Hepatocyte (in vitro differentiated cells): ENCODE measurements around the gene SUPT3H. TPM values are rescaled to one million over a fixed set of nuclear protein-coding genes. Genes with fewer than 3 reads are reported as not detected.

ENCODE experiments used
- DNase-seq: peaks from one replicate; pipeline ENCODE4 v3.0.0-alpha.2; 2016; ENCODE audit warnings: low spot score
- H2AFZ ChIP-seq: fragments of 200-600 bp; sonication (generic); 2 replicates; pipeline ENCODE4 v1.6.0; 2016; ENCODE audit warnings: antibody characterized with exemption, mild to moderate bottlenecking
- H3K27ac ChIP-seq: fragments of 200-600 bp; sonication (generic); 2 replicates; pipeline ENCODE4 v1.5.1; 2016; ENCODE audit warnings: mild to moderate bottlenecking
- H3K27me3 ChIP-seq: fragments of 200-600 bp; sonication (generic); 2 replicates; pipeline ENCODE4 v1.6.1; 2016
- H3K36me3 ChIP-seq: fragments of 200-600 bp; sonication (generic); replicated peaks from 2 replicates; pipeline ENCODE4 v1.5.1; 2016; ENCODE audit warnings: low read depth; ENCODE audit not compliant: insufficient read depth
- H3K4me1 ChIP-seq: fragments of 200-600 bp; sonication (generic); 2 replicates; pipeline ENCODE4 v1.5.1; 2016; ENCODE audit warnings: mild to moderate bottlenecking, moderate library complexity; ENCODE audit not compliant: insufficient read depth
- H3K4me2 ChIP-seq: fragments of 200-600 bp; sonication (generic); 2 replicates; pipeline ENCODE4 v1.6.0; 2016
- H3K4me3 ChIP-seq: fragments of 200-600 bp; sonication (generic); 2 replicates; pipeline ENCODE4 v1.5.1; 2016; ENCODE audit warnings: mild to moderate bottlenecking
- H3K79me2 ChIP-seq: fragments of 200-600 bp; sonication (generic); 2 replicates; pipeline ENCODE4 v1.6.0; 2017; ENCODE audit warnings: mild to moderate bottlenecking
- H3K9me2 ChIP-seq: fragments of 200-600 bp; sonication (generic); replicated peaks from 2 replicates; pipeline ENCODE4 v1.6.0; 2017; ENCODE audit warnings: mild to moderate bottlenecking; ENCODE audit not compliant: insufficient read depth
- H3K9me3 ChIP-seq: fragments of 200-600 bp; sonication (generic); 2 replicates; pipeline ENCODE4 v1.5.1; 2016; ENCODE audit warnings: low read depth, mild to moderate bottlenecking
- H4K20me1 ChIP-seq: fragments of 200-600 bp; sonication (generic); 2 replicates; pipeline ENCODE4 v1.6.0; 2016; ENCODE audit warnings: mild to moderate bottlenecking; ENCODE audit not compliant: insufficient read depth, poor library complexity, severe bottlenecking
- CTCF ChIP-seq: fragments of 200-600 bp; sonication (generic); IDR thresholded peaks from 2 replicates; pipeline ENCODE4 v1.5.1; 2016; ENCODE audit warnings: antibody characterized with exemption, mild to moderate bottlenecking; ENCODE audit not compliant: poor library complexity
- EZH2 ChIP-seq: fragments of 200-600 bp; sonication (generic); IDR thresholded peaks from 2 replicates; pipeline ENCODE4 v1.6.1; 2016; ENCODE audit warnings: antibody characterized with exemption, mild to moderate bottlenecking, borderline replicate concordance
- EZH2phosphoT487 ChIP-seq: fragments of 200-600 bp; sonication (generic); IDR thresholded peaks from one replicate; pipeline ENCODE4 v1.6.1; 2018; ENCODE audit warnings: antibody characterized with exemption, mild to moderate bottlenecking, low read depth, moderate library complexity; ENCODE audit not compliant: unreplicated experiment, severe bottlenecking
- WGBS: methylation state at CpG from one replicate; pipeline ENCODE4 v1.1.6; 2016; ENCODE audit warnings: low lambda C conversion rate; ENCODE audit errors: missing lambda C conversion rate; 5-methylcytosine and 5-hydroxymethylcytosine counted together
- polyA plus RNA-seq: library from polyadenylated mRNA; unstranded; fragments of >200 nt; fragmentation: Nextera tagmentation; extraction: Ambion mirVana; gene quantifications from 2 replicates; pipeline ENCODE4 v1.2.1, GENCODE V29; 2016
- total RNA-seq: library from RNA; depleted of rRNA; stranded (reverse); fragments of >200 nt; gene quantifications from 2 replicates; pipeline ENCODE4 v1.2.3, GENCODE V29; 2014

SUPT3H gene
- total and polyA plus RNA-seq, 2 experiments from 2014 or later, result 6.8 to 7.7 TPM

GRCh38 chr6:45136495-45136894 lies 241.2 kb downstream of the SUPT3H start:
- no peak for DNase-seq
- no peaks in the 10 kb centered on the region for H3K79me2 ChIP-seq
- H3K4me2 ChIP-seq, result no peak overlapping the region

DNA sequence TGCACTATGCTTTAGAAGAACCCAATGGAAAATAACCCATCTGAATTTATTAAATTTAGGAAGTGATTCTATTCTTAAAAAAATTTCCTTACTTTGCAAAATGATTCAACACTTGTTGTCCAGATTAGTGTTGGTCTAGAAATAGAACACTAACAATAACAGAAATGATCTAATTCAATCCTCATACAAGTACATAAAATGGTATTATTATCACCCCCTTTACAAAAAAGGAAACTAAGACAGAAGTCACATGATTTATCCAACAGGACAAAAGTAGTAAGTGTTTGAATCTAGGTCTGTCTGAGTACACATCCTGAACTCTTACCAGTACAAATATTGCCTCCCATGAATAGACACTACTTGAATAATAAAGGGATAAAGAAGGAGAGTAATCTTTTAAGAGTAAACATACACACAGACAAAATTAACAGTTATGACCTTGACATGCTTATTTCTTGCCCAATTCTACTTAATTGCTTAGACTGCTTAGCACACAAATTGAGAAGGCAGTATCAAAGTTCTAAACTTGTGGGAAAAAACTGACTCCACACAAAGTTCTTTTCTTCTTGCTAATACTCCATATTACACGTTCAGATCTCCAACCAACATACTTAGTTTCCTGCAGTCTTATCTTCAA lies 245.0 kb downstream of the SUPT3H start:
- H4K20me1 ChIP-seq, result no peaks in the 10 kb centered on the region
- H2AFZ ChIP-seq, result no peak overlapping the region
- H3K36me3 ChIP-seq, result no peaks in the 10 kb centered on the region
- DNase-seq, result no peak
- H3K9me2 ChIP-seq, result no peaks in the 10 kb centered on the region
- TF ChIP-seq EZH2 (no peak), CTCF (no peak), EZH2phosphoT487 (no peak)
- WGBS, result 66% methylated on average over 1 of the region's 1 CpG
- no peaks in the 10 kb centered on the region for H3K4me1 ChIP-seq
- no peak overlapping the region for H3K27ac ChIP-seq
- no peak overlapping the region for H3K4me3 ChIP-seq
- no peaks in the 10 kb centered on the region for H3K27me3 ChIP-seq
- no peaks in the 10 kb centered on the region for H3K79me2 ChIP-seq
- peaks cover 10% of the 10 kb centered on the region for H3K9me3 ChIP-seq
- H3K4me2 ChIP-seq, result no peak overlapping the region

More at GRCh38 chr6:45136495-45136894, 241.2 kb downstream of the SUPT3H start:
- Histone ChIP-seq H3K9me3 (peaks cover 10% of the 10 kb centered on the region), H3K27ac (no peak overlapping the region), H3K4me1 (no peaks in the 10 kb centered on the region), H3K36me3 (no peaks in the 10 kb centered on the region), H2AFZ (no peak overlapping the region), H3K9me2 (no peaks in the 10 kb centered on the region), H3K4me3 (no peak overlapping the region), H3K27me3 (no peaks in the 10 kb centered on the region), H4K20me1 (no peaks in the 10 kb centered on the region)
- TF ChIP-seq EZH2 (no peak), CTCF (no peak), EZH2phosphoT487 (no peak)

- no peak for DNase-seq
- H3K79me2 ChIP-seq, result no peaks in the 10 kb centered on the region
- no peak overlapping the region for H3K4me2 ChIP-seq
- H3K4me3 ChIP-seq, result no peak overlapping the region
- WGBS, result 51% methylated on average over 1 of the region's 1 CpG
- no peaks in the 10 kb centered on the region for H3K27me3 ChIP-seq
- TF ChIP-seq EZH2phosphoT487, result no peak
- TF ChIP-seq CTCF, result no peak
- no peak for TF ChIP-seq EZH2
- peaks cover 10% of the 10 kb centered on the region for H3K9me3 ChIP-seq
- no peak overlapping the region for H3K27ac ChIP-seq
- no peak overlapping the region for H2AFZ ChIP-seq
- no peaks in the 10 kb centered on the region for H3K9me2 ChIP-seq
- no peaks in the 10 kb centered on the region for H3K4me1 ChIP-seq
- no peaks in the 10 kb centered on the region for H4K20me1 ChIP-seq
- no peaks in the 10 kb centered on the region for H3K36me3 ChIP-seq
Measured at GRCh38 chr6:45132059-45132458, 245.7 kb downstream of the SUPT3H start.
